Panc1 (cell line): ENCODE measurements around the gene SLC13A3. TPM values are rescaled to one million over a fixed set of nuclear protein-coding genes. Genes with fewer than 3 reads are reported as not detected.

Experiments
- ATAC-seq: fragments of 200-7000 bp; cut with Tn5 transposase; 2 replicates; pipeline ENCODE4 v1.9.1; 2020; ENCODE audit warnings: mild to moderate bottlenecking, moderate library complexity
- BruUV-seq: library from RNA; stranded (reverse); fragments of 400-500 nt; replicated peaks from 2 replicates; lab custom pipeline; 2021; lab: Mats Ljungman, UMichigan
- CTCF ChIA-PET: fragments of 300-600 bp; sonication (Branson Sonifier 250); formaldehyde crosslinking; loops from one replicate; lab custom pipeline; 2022; ENCODE audit warnings: antibody characterized with exemption; lab: Charles Lee
- POLR2A ChIA-PET: fragments of 300-600 bp; sonication (Branson Sonifier 250); formaldehyde crosslinking; loops from one replicate; lab custom pipeline; 2022; ENCODE audit warnings: antibody characterized with exemption; lab: Charles Lee
- DNase-seq: peaks from one replicate; pipeline ENCODE4 v3.0.0-alpha.2; 2010; ENCODE audit warnings: low read depth, low spot score
- H3K27ac ChIP-seq: 2 replicates; pipeline ENCODE4 v1.5.1; 2011; ENCODE audit warnings: mild to moderate bottlenecking, low read length, inconsistent platforms
- H3K27me3 ChIP-seq: fragments of 200-500 bp; sonication (Bioruptor generic); 2 replicates; pipeline ENCODE4 v1.6.0; 2014; ENCODE audit warnings: low read length, inconsistent platforms; ENCODE audit not compliant: control insufficient read depth, insufficient read depth
- H3K36me3 ChIP-seq: fragments of 200-500 bp; sonication (Bioruptor generic); 2 replicates; pipeline ENCODE4 v1.5.1; 2014; ENCODE audit warnings: inconsistent platforms, mild to moderate bottlenecking, low read length, moderate library complexity; ENCODE audit not compliant: control insufficient read depth, insufficient read depth
- H3K4me1 ChIP-seq: 2 replicates; pipeline ENCODE4 v1.5.1; 2011; ENCODE audit warnings: inconsistent platforms, mild to moderate bottlenecking, low read length, moderate library complexity; ENCODE audit not compliant: control insufficient read depth, insufficient read depth
- H3K4me3 ChIP-seq, 2 experiments: 2 replicates each; pipeline ENCODE4 v1.5.1; 2011 to 2012; ENCODE audit warnings: low read depth in 2 of 2, low read length in 2 of 2, mild to moderate bottlenecking in 2 of 2, inconsistent platforms in 1 of 2, moderate library complexity in 1 of 2
- H3K9me3 ChIP-seq: fragments of 200-500 bp; sonication (Bioruptor generic); 2 replicates; pipeline ENCODE4 v1.5.1; 2014; ENCODE audit warnings: low read depth, mild to moderate bottlenecking, inconsistent platforms, low read length, moderate library complexity; ENCODE audit not compliant: control insufficient read depth, insufficient read depth
- POLR2AphosphoS5 ChIP-seq: IDR thresholded peaks from 2 replicates; pipeline ENCODE4 v1.6.1; 2012; ENCODE audit warnings: mild to moderate bottlenecking, low read depth, low read length, moderate library complexity
- in situ Hi-C: cut with HindIII; loops from 2 replicates; pipeline ENCODE4 v1.10.0; 2016; ENCODE audit warnings: low sequenced_read_pairs, low pct_unique_long_range_greater_than_20kb
- intact Hi-C: fragments of 100-400 bp; cut with micrococcal nuclease; formaldehyde crosslinking; loops from one replicate; pipeline ENCODE4 v1.10.0; 2022; ENCODE audit not compliant: unreplicated experiment
- total RNA-seq: library from RNA; stranded (reverse); gene quantifications from one replicate; pipeline ENCODE4 v1.2.1, GENCODE V29; 2021; ENCODE audit not compliant: unreplicated experiment
- TF ChIP-seq, protein P1 (sequence below), 2 experiments: IDR thresholded peaks; 2 replicates each; pipeline ENCODE4 v1.6.1; 2011 to 2012; ENCODE audit warnings: low read depth in 2 of 2, control low read depth in 1 of 2, low read length in 1 of 2, mild to moderate bottlenecking in 1 of 2, moderate library complexity in 1 of 2; ENCODE audit not compliant: insufficient read depth in 1 of 2
- TF ChIP-seq, protein P2 (sequence below): fragments of 450-650 bp; IDR thresholded peaks from 2 replicates; pipeline ENCODE4 v1.5.1; 2017; ENCODE audit warnings: mild to moderate bottlenecking

Gene SLC13A3
- total RNA-seq, 1 experiment from 2014 or later = 0.31 TPM

DNA sequence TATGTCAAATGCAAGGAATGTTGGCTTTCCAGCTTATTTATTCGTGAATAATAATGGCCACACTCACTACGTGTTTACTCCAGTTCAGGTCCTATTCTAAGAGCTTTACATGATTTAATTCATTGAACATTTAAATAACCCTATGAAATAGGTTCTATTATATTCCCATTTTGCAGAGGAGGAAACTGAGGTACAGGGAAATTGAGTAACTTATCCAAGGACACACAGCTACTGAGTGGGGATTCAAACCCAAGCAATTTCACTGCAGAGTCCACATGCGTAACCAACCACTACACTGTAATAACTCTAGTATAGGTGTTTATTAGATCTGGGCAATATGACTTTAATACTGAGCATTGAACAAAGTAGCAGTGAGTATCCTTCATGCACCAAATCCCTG, 12.3 kb upstream of the SLC13A3 start:
- Histone ChIP-seq H3K36me3 (no peaks in the 10 kb centered on the region), H3K27me3 (0 out of 2 replicates have a peak, but pooled peaks cover 4% of the 10 kb centered on the region), H3K9me3 (no peaks in the 10 kb centered on the region), H3K4me3 (no peak overlapping the region), H3K4me1 (no peaks in the 10 kb centered on the region), H3K27ac (no peak overlapping the region)
- BruUV-seq = no TSS peak
- CTCF ChIA-PET = no interaction called here
- in situ Hi-C loops = no loop called here
- no peak for DNase-seq
- no peak for TF ChIP-seq POLR2AphosphoS5
- TF ChIP-seq, protein P1, sequence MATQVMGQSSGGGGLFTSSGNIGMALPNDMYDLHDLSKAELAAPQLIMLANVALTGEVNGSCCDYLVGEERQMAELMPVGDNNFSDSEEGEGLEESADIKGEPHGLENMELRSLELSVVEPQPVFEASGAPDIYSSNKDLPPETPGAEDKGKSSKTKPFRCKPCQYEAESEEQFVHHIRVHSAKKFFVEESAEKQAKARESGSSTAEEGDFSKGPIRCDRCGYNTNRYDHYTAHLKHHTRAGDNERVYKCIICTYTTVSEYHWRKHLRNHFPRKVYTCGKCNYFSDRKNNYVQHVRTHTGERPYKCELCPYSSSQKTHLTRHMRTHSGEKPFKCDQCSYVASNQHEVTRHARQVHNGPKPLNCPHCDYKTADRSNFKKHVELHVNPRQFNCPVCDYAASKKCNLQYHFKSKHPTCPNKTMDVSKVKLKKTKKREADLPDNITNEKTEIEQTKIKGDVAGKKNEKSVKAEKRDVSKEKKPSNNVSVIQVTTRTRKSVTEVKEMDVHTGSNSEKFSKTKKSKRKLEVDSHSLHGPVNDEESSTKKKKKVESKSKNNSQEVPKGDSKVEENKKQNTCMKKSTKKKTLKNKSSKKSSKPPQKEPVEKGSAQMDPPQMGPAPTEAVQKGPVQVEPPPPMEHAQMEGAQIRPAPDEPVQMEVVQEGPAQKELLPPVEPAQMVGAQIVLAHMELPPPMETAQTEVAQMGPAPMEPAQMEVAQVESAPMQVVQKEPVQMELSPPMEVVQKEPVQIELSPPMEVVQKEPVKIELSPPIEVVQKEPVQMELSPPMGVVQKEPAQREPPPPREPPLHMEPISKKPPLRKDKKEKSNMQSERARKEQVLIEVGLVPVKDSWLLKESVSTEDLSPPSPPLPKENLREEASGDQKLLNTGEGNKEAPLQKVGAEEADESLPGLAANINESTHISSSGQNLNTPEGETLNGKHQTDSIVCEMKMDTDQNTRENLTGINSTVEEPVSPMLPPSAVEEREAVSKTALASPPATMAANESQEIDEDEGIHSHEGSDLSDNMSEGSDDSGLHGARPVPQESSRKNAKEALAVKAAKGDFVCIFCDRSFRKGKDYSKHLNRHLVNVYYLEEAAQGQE (IDR thresholded peaks at IDR 0.05; ENCODE audit: insufficient read depth in 1 of 2, low read depth in 2 of 2, low read length in 1 of 2) = no peak
- POLR2A ChIA-PET = interaction anchor here (0.6 kb wide), 1 partner anchor 347 kb away, joined by 3 read pairs; no protein-coding TSS in a partner anchor
- intact Hi-C loops = no loop called here
- no peak for ATAC-seq

DNA sequence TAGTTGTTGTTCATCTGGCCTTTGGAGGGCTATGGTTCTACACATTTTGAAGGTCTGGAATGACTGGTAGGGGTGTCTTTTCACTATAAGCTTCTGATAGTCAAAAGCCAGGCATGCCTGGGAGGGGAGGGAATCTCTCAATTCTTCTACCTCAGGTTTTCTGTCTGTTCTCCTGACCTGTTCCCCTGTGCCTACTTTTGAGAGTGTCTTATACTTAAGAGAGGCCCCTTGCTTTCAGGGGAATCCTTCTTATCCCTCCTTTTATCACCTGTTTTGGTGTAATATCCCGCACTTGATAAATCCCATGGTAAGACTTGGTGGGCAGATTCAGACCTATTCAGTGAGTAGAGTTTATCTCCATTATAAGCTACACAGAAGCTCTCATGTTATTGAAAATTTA, 10.4 kb upstream of the SLC13A3 start:
- TF ChIP-seq, protein P2, sequence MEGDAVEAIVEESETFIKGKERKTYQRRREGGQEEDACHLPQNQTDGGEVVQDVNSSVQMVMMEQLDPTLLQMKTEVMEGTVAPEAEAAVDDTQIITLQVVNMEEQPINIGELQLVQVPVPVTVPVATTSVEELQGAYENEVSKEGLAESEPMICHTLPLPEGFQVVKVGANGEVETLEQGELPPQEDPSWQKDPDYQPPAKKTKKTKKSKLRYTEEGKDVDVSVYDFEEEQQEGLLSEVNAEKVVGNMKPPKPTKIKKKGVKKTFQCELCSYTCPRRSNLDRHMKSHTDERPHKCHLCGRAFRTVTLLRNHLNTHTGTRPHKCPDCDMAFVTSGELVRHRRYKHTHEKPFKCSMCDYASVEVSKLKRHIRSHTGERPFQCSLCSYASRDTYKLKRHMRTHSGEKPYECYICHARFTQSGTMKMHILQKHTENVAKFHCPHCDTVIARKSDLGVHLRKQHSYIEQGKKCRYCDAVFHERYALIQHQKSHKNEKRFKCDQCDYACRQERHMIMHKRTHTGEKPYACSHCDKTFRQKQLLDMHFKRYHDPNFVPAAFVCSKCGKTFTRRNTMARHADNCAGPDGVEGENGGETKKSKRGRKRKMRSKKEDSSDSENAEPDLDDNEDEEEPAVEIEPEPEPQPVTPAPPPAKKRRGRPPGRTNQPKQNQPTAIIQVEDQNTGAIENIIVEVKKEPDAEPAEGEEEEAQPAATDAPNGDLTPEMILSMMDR = no peak
- TF ChIP-seq, protein P1 (IDR thresholded peaks at IDR 0.05; ENCODE audit: insufficient read depth in 1 of 2, low read depth in 2 of 2, low read length in 1 of 2) = no peak
- TF ChIP-seq POLR2AphosphoS5 = no peak
- Histone ChIP-seq H3K27me3 (peaks cover 4% of the 10 kb centered on the region; the same call in 1 of the 2 replicates), H3K9me3 (no peaks in the 10 kb centered on the region), H3K4me3 (no peak overlapping the region), H3K4me1 (no peaks in the 10 kb centered on the region), H3K27ac (no peak overlapping the region), H3K36me3 (no peaks in the 10 kb centered on the region)
- in situ Hi-C loops (no loop called here), intact Hi-C loops (no loop called here)
- no TSS peak for BruUV-seq
- no peak for ATAC-seq
- CTCF ChIA-PET = no interaction called here
- DNase-seq = no peak
- POLR2A ChIA-PET = no interaction called here
